GM19193 (cell line): Measurements from ENCODE around the gene EML1.

Experiments used
- POLR2A ChIP-seq: IDR thresholded peaks from 4 replicates; pipeline ENCODE4 v1.6.1; 2011; ENCODE audit not compliant: insufficient read depth, insufficient read length; ENCODE audit errors: extremely low read depth

The EML1 gene

DNA sequence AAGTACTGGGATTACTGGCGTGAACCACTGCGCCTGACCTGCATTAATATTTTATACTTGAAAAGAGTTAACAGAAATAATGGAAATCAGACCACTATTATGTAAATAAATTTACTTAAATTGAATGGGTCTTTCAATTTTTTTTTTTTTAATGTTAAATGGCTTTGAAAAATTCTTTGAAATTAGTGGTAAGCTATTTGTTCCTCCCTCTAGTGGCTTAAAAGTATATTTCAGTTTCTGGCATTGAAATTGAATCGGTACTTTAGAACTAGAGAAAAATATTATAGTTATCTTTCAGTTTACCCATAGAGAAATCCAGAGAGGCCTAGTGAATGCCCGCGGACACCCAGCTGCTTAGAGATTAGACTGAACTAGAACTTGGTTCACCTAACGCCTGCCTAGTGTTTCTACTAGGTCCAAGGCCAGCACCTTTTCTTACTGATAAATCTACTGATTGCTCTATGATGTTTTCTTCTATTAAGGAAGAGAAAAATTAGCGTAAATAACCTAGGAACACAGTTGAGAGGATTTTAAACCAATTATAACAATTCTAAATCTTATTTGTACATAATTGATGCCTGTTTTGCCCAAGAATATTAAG is 106.5 kb downstream of the EML1 start:
- no peak for TF ChIP-seq POLR2A

- TF ChIP-seq POLR2A = no peak
These were observed 109.7 kb downstream of the EML1 start for GRCh38 chr14:99902925-99903324.

DNA sequence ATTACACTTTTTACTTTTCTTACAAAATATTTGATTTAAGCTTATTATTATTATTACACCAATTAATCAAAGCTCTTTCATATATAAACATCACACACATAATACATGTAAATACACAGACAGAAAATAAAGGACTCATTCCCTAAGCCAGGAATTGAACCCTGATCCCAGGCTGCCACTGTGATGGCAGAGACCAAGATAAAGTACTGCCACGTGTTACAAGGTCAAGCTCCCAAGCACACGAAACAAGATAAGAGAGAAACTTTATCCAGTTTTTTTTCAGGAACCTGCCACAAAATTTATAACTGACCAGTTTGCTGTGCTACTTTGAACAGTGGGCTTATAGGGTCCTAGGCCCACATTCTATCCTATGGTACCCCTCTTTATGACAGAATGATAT is 111.3 kb downstream of the EML1 start:
- TF ChIP-seq POLR2A = no peak

DNA sequence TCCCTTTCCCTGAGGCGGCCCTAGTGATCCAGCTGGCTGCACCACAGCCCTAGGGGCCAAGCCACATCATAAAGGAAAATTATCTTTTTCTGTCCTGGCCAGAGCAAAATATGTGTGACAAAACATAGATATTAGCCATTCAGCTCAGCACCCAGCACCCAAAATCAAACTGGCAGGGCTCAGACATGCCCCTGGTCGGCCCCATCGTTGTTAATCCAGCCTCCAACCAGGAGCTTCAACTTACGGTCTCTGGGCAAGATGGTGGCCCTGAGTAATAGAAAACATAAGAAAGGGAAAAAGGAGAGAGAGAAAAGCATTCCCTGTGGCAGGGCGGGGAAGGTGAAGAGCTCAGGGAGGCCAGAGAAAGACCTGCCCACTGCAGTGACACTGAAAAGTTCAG is 111.9 kb downstream of the EML1 start:
- TF ChIP-seq POLR2A = no peak

GRCh38 chr14:99907761-99908652 is 114.8 kb downstream of the EML1 start:
- no peak for TF ChIP-seq POLR2A

DNA sequence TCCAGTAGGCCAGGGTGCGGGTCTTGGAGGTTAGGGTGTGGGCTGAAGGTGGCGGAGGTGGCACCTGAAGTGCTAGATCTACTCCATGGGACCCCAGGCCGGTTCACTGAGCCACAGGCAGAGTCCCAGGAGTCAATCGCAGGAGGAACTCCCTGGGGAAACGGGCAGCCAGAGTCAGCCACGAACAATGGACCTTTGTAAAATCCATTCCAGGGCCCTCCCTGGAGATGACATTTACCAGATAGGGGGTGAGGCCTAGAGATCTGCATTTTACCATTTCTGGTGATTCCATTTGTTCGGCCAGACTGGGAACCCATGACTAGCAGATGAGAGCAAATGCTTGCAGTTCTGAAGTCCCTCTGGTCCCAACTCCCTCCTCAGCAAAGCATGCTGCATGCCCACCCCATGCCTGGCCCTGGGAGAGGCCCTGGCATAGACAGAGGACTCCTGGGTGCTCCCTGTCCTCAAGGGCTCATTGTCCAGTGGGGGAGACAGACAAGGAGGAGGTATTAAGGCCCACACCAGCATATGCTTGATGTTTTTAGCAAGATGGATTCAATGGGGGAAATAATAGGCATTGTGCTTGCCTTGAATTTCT is 115.5 kb downstream of the EML1 start:
- no peak for TF ChIP-seq POLR2A

- TF ChIP-seq POLR2A = no peak
These were observed 116.4 kb downstream of the EML1 start for GRCh38 chr14:99909513-99910064.

DNA sequence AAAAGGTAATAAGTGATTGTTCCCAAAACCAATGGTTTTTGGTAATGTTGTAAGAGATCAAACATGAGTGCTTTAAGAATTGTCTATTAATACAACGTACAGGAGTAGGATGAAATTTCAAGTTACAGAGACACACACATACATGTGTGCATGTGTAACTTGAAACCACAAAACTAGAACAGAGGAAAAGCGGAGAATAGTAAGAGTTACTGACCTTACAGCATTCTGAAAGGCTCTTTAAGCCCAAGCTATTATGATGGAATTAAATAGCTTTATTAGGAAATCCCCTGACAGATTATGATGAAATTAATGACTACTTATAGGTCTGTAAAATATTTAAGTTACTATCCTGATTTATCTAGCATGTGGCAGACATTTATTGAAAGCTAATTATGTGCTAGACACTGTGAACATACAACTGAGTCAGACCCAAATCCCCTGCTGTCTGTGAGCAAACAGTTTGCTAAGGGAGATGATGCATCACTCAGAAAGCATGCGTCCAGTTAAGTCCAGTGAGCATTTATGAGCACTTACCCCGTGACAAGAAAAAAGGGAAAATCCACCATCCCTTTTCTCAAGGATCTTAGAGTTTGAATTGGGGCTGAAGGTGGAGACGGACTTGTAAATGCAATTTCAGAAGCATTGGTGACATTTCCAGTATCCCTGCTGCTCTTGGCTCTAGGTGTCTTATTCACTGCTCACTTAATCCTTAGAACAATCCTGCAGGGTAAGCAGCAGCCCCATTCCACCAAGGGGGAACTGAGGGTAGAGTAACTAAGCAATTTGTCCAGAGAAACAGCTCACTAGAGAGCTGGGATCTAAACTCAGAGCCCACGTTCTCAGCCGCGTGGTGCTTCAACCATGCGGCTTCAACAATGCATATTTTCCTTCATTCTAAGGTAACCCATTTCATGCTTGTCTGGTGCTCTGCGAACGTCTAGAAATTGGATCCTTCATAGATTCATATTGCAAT is 117.4 kb downstream of the EML1 start:
- TF ChIP-seq POLR2A = no peak

- no peak for TF ChIP-seq POLR2A
These were observed 122.3 kb downstream of the EML1 start for GRCh38 chr14:99915305-99916090.

- no peak for TF ChIP-seq POLR2A
These were observed 122.8 kb downstream of the EML1 start for GRCh38 chr14:99916091-99916383.

- no peak for TF ChIP-seq POLR2A
These were observed 125.6 kb downstream of the EML1 start for GRCh38 chr14:99918781-99919180.

- no peak for TF ChIP-seq POLR2A
These were observed 128.2 kb downstream of the EML1 start for GRCh38 chr14:99921425-99921824.

GRCh38 chr14:99924379-99924778 is 131.2 kb downstream of the EML1 start:
- TF ChIP-seq POLR2A = no peak

DNA sequence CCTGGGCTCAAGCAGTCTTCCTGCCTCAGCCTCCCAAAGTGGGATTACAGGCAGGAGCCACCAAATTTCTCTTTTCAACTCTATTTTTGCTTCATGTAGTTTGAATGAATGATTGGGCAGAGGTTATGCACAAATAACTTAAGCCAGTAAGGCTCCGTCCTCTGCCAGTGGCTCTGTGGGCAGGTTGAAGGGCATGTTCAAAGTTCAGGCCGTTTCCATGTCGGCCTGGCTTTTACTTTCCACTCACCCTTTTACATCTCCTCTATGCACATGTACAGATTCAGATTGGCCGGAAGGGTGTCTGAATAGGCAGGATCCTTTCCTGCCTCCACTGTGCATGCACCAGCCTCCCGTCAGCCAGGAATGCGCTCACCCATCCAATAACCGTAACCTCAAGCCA is 132.3 kb downstream of the EML1 start:
- TF ChIP-seq POLR2A = no peak
